Measurements from ENCODE around the gene PNLIPRP2.

Gene PNLIPRP2

GRCh38 chr10:116620423-116621400 is at the start of gene PNLIPRP2:
TSS of gene PNLIPRP2 (plus strand) at chr10:116620953.
- no peak for DNase-seq (ENCODE audit: low read depth)

DNA sequence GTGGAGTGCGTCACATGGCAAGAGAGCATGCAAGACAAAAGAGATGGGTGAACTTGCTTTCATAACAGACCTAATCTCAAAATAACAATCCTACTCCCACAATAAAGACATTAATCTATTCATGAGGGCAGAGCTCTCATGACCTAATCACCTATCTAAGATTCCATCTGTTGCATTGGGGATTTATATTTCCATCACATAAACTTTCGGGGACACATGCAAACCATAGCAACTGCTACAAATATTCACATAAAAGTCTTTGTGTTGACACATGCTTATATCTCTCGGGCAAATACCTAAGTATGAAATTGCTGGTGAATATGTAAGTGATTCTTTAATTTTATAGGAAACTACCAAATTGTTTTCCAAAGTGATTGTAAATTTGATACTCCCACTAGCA is 46.0 kb upstream of the PNLIPRP2 start:
- no peak for DNase-seq (ENCODE audit: low read depth)

- no peak for DNase-seq (ENCODE audit: low read depth)
Measured at GRCh38 chr10:116587878-116588591, 32.7 kb upstream of the PNLIPRP2 start.

- DNase-seq (ENCODE audit: low read depth): no peak
Measured at GRCh38 chr10:116588995-116589394, 31.8 kb upstream of the PNLIPRP2 start.

- DNase-seq (ENCODE audit: low read depth): no peak
Measured at GRCh38 chr10:116589926-116590325, 30.8 kb upstream of the PNLIPRP2 start.

GRCh38 chr10:116590590-116591444 is 29.9 kb upstream of the PNLIPRP2 start, which contains the start of gene PNLIPRP1:
TSS of gene PNLIPRP1 (plus strand) at chr10:116590959. CDS start at chr10:116591130, 171 bp downstream.
- no peak for DNase-seq (ENCODE audit: low read depth)

DNA sequence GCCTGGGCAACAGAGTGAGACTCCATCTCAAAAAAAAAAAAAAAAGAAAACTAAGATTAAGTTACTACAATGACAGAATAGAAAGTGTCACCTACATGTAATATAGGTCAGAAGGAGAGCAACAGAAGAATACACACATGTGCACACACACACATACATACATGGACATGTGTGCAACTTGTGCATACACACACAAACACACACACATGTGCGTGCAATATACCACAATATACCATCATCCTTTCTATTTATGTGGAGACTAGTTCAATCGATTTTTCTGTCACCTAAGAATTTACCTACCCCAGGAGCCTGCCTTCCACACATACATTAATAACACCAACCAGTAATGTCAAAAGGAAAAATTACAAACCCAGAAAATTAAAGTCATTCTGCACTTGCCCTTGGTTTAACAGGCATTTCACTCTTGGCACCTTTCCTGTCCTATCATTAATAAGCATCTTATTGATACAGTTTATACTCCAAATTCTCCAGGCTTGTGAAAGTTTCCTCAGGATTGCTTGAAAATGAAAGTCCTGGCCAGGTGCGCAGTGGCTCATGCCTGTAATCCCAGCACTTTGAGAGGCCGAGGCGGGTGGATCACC is 27.5 kb upstream of the PNLIPRP2 start:
- no peak for DNase-seq (ENCODE audit: low read depth)

DNA sequence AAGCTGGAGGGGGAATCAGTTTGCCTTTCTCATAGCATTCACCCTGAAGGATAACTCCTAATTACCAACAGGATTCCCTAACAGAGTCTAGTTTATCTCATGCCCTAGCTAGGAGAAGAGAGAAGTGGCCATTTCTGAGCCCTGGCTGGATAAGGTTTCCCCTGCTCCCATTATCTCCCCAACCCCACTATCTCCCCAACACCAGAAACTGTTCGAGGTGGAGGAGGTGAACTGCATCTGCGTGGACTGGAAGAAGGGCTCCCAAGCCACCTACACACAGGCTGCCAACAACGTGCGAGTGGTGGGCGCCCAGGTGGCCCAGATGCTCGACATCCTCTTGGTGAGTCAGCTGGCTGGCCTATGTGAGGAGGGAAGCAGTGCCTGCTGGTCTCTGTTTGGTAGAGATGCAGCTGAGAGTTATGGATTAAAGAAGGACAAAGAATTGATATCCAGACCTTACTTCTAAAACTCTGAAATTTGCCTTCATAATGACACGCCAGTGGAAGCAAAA is 26.2 kb upstream of the PNLIPRP2 start:
- DNase-seq (ENCODE audit: low read depth): no peak

- no peak for DNase-seq (ENCODE audit: low read depth)
Measured at GRCh38 chr10:116596062-116596461, 24.7 kb upstream of the PNLIPRP2 start.

DNA sequence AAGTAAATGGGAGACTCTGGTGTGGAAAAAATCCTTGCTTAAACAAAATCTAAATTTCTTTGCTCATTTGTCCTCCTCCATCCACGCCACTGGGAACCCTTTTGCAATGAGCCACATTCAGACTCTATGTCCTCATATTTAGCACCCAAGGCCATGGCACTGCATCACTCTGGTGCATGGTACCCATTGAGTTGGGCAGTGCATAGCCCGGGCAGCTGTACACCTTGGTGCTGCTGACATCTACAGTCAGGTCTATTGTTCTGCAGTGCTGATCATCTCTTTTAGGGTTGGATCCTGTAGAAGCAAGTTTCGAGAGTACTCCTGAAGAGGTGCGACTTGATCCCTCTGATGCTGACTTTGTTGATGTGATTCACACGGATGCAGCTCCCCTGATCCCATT is 23.2 kb upstream of the PNLIPRP2 start:
- no peak for DNase-seq (ENCODE audit: low read depth)

GRCh38 chr10:116598329-116598728 is 22.4 kb upstream of the PNLIPRP2 start:
- DNase-seq (ENCODE audit: low read depth): no peak

GRCh38 chr10:116599991-116600390 is 20.8 kb upstream of the PNLIPRP2 start:
- DNase-seq (ENCODE audit: low read depth): no peak

DNA sequence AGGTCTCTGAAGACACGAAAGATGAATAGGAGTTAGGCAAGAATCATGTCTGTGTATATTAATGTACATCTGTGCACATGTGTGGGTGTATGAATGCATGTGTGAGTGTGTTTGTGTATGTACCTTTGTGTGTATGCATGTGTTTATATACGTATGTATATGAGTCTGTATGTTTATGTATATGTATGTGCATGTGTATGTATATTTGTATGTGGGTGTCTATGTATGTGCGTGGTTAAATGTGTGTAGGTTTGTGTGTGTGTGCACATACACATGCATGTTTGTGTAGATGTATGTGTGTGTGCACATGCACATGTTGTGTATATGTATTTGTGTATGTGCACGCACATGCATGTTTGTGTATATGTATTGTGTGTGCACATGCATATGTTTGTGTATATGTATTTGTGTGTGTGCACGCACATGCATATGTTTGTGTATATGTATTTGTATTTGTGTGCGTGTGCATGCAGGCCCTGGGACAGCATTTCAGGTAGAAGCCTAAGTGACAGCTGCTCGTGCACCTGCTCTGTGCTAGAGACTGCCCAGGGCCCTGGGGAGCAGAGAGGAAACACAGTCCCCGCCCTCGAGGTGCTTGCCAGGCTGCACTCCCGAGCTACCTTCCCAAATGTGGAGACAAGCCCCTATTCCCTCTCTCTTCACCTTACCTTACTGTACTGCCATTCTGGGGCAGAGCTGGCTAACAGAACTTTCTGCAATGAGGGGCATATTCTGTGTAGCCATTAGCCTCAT is 17.9 kb upstream of the PNLIPRP2 start:
- no peak for DNase-seq (ENCODE audit: low read depth)

GRCh38 chr10:116606061-116606483 is 14.7 kb upstream of the PNLIPRP2 start:
- DNase-seq (ENCODE audit: low read depth): no peak

- no peak for DNase-seq (ENCODE audit: low read depth)
Measured at GRCh38 chr10:116607336-116607735, 13.4 kb upstream of the PNLIPRP2 start.

DNA sequence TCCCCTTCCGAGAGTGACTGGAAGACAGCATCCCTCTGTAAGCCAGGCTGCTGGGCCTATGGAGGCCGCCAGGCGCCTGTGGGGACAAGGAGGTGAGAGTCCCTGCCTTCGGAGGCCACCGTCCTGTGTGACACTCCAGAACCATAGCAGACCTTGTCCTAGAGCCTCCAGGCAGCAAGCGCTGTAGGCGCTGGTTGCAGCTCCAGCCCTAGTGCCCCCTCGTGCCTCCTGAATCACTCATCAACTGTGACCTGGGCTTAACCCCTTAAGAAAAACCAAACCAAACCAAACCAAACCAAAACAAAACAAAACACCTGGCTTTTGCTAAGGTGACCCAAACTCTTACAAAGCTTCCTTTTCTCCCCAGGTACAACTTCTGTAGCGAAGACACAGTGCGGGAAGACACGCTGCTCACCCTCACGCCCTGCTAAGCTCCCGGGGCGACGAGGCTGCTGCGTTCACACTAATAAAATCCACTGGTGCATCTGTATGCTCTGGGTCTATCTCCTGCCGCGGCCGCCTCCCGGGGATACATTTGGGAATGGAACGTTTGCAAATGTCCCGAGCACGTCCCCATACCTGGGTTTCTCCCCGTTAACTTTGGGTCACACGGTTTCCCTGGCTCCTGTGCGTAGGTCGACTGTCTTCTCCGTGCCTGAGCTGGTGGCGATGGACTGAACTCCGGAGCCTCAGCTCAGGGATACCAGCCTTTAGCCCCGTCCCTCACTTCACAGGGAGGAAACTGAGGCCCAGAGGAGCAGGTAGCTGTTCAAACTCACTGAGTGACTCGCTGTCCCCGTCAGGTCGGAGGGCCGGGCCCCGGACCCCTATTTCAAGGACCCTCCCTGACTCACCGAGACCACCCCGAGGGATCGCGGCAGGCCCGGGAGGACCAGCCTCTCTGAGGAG is 11.8 kb upstream of the PNLIPRP2 start:
- no peak for DNase-seq (ENCODE audit: low read depth)

DNA sequence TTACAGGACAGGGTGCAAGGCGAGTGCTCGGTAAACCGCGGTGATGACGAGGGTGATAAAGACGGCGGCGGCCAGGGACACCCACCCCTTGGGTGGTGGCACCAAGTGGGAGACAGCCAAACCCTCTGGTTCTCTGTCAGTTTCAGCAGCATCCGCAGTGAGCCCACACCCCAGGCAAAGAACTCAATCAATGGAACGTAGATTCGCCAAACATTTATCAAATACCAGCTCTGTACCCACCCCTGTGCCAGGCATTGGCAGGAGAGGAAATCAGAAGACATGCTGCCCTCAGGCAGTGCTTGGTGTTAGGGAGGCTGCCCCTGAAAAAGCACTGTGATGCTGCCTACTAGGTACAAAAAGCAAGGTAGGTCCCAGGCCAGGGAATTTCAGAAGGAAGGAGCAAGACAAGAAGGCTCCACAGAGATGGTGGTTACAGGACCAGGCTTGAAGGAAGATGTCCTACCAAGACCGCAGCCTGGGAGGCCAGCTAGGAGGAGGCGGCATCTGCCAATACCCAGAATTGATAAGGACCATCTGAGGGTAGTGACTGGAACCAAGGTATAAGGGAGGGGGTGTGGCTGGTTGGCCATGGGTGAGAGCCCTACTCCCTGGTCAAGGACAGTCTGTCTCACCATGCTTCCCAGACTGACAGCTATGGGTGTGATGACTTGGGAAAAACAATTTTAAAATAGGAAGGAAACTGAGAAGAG is 10.2 kb upstream of the PNLIPRP2 start:
- no peak for DNase-seq (ENCODE audit: low read depth)

DNA sequence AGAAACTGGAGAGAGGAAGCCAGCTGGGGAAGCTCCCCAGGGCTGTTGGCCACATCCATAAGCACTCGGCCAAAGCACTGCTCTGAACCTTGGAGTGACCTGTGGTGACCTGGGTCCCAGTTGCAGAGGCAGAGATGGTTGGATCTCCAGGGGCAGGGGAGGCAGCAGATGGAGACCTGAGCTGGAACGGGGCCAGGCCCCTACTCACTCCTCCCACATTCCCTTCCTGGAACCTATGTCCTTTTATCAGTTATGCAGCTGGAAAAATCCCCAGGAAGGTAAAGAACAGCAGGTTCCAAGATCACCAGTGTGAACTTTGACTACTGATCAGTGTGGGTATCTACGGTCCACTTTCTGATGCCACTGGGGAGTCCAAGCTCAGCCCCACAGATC is 9.6 kb upstream of the PNLIPRP2 start:
- no peak for DNase-seq (ENCODE audit: low read depth)

Measured in stimulated activated CD8-positive, alpha-beta memory T cell treated with anti-CD3 and anti-CD28 coated beads, Interleukin-12 subunit alpha, Interleukin-12 subunit beta, amount 100 ng/mL, for 1 hour (primary cell).